Neural cell (in vitro differentiated cells): ENCODE measurements around the gene LSM14A.

Experiments
- EP300 ChIP-seq: fragments of 450-650 bp; conservative IDR thresholded peaks from 2 replicates; pipeline ENCODE4 v1.6.1; 2014; ENCODE audit warnings: antibody characterized with exemption, mild to moderate bottlenecking, moderate library complexity; ENCODE audit not compliant: poor library complexity, severe bottlenecking
- EZH2 ChIP-seq: fragments of 200-600, 300-800 bp; shearing (Covaris generic), sonication (generic); IDR thresholded peaks from 2 replicates; pipeline ENCODE4 v1.6.1; 2014; ENCODE audit warnings: antibody characterized with exemption, low read length, borderline replicate concordance, mild to moderate bottlenecking; ENCODE audit not compliant: insufficient read depth, poor library complexity, severe bottlenecking
- MXI1 ChIP-seq: fragments of 450-650 bp; conservative IDR thresholded peaks from 2 replicates; pipeline ENCODE4 v1.6.1; 2014; ENCODE audit warnings: antibody characterized with exemption, mild to moderate bottlenecking; ENCODE audit not compliant: poor library complexity, severe bottlenecking
- POLR2AphosphoS5 ChIP-seq: IDR thresholded peaks from 2 replicates; pipeline ENCODE4 v1.6.1; 2012
- RAD21 ChIP-seq: fragments of 450-650 bp; conservative IDR thresholded peaks from 2 replicates; pipeline ENCODE4 v1.6.1; 2014; ENCODE audit warnings: antibody characterized with exemption, mild to moderate bottlenecking, moderate library complexity
- REST ChIP-seq: IDR thresholded peaks from 2 replicates; pipeline ENCODE4 v1.6.1; 2012; ENCODE audit warnings: borderline replicate concordance
- SMC3 ChIP-seq: fragments of 450-650 bp; conservative IDR thresholded peaks from 2 replicates; pipeline ENCODE4 v1.6.1; 2014; ENCODE audit warnings: antibody characterized with exemption, mild to moderate bottlenecking, moderate library complexity; ENCODE audit not compliant: poor library complexity
- TAF1 ChIP-seq: IDR thresholded peaks from 2 replicates; pipeline ENCODE4 v1.6.1; 2012; ENCODE audit warnings: low read depth
- TF ChIP-seq, protein P1 (sequence below): fragments of 450-650 bp; IDR thresholded peaks from 2 replicates; pipeline ENCODE4 v1.5.1; 2014; ENCODE audit warnings: antibody characterized with exemption, mild to moderate bottlenecking, moderate library complexity; ENCODE audit not compliant: poor library complexity, severe bottlenecking

DNA sequence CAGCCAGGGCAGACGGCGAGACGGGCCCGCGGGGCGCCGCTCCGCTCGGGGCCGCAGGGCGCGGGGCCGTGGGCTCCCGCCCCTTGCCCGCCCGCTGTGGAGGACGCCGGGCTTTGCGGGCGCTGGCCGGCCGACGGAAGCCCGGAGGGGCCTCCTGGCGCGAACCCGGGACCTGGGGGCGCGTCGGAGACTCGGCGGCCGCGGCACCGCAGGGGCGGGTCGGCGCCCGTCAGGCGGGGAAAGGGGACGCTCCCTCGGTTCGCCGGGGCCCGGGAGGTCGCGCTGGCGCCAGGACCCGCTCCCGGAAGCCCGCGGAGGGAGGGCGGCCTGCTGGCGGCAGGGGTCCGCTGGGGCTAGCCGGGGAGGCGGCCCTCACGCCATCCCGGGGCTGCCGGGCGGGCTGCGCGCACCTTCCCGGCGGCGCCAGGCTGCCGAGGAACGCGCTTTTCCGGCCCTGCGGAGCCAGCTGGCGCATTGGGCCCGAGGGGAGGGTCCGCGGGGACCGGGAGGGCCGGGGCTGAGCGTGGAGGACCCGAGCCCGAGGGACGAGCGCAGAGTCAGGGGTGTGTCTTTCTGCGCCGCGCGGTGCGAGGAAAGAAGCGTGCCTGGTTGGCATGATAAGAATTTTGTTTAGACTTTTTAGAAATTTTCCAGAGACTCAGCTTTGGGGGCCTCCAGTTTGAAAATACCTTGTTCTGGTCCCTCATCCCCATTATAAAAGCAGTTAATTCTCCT lies 82.6 kb downstream of the LSM14A start:
- TF ChIP-seq, protein P1, sequence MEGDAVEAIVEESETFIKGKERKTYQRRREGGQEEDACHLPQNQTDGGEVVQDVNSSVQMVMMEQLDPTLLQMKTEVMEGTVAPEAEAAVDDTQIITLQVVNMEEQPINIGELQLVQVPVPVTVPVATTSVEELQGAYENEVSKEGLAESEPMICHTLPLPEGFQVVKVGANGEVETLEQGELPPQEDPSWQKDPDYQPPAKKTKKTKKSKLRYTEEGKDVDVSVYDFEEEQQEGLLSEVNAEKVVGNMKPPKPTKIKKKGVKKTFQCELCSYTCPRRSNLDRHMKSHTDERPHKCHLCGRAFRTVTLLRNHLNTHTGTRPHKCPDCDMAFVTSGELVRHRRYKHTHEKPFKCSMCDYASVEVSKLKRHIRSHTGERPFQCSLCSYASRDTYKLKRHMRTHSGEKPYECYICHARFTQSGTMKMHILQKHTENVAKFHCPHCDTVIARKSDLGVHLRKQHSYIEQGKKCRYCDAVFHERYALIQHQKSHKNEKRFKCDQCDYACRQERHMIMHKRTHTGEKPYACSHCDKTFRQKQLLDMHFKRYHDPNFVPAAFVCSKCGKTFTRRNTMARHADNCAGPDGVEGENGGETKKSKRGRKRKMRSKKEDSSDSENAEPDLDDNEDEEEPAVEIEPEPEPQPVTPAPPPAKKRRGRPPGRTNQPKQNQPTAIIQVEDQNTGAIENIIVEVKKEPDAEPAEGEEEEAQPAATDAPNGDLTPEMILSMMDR = no peak
- TF ChIP-seq SMC3 (no peak), EZH2 (no peak), EP300 (no peak), TAF1 (no peak), REST (no peak), RAD21 (no peak), POLR2AphosphoS5 (no peak), MXI1 (peak; percentile 67)
